HepG2 (cell line): ENCODE results near the gene MYBPC2.

ENCODE experiments used
- TCF12 ChIP-seq, 2 experiments: fragments of 450-650 bp in 1 of 2; sonication (generic) in 1 of 2; formaldehyde crosslinking in 1 of 2; IDR thresholded peaks; 2 replicates each; pipeline versions ENCODE4 v1.6.1 to v1.8.0; 2017 to 2022; ENCODE audit warnings: antibody characterized with exemption in 1 of 2, mild to moderate bottlenecking in 1 of 2, missing genetic modification reagents in 1 of 2, moderate library complexity in 1 of 2
- ZNF546 ChIP-seq: sonication (generic); formaldehyde crosslinking; conservative IDR thresholded peaks from 2 replicates; pipeline ENCODE4 v1.8.1; 2023; ENCODE audit warnings: mild to moderate bottlenecking, missing genetic modification reagents

- TF ChIP-seq ZNF546 (no peak), TCF12 (IDR thresholded peaks at IDR 0.05) (no peak), TCF12 (CRISPR knock-in tag; IDR thresholded peaks at IDR 0.05) (no peak)
Measured at GRCh38 chr19:50423279-50424113, 9.2 kb upstream of the MYBPC2 start.
